ENCODE results near the gene FNIP2. TPM values are rescaled to one million over a fixed set of nuclear protein-coding genes. Genes with fewer than 3 reads are reported as not detected.

Gene FNIP2
- total and polyA plus RNA-seq, 2 donors (not counting 1 experiment from before 2014, with no cell fraction given) = 0.03 to 0.17 TPM

DNA sequence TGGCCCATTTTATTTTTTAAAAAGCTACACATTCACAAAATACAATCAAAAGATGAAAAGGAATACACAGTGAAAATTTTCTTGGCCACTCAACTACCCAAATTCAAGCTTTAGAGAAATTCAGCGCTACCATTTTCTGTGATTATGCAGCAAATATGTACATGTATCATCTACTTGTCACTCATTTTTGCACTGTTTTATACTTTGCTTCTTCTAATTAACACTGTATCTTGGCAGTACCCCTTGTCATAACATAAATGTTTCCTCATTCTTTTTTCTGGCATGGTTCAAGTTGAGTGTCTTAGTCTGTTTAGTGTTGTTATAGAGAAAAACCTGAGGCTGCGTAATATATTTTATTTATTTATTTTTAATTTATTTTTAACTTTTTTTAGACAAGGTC, 30.0 kb upstream of the FNIP2 start:
- Mint-ChIP-seq H3K9me3 (ENCODE audit: insufficient read depth) (no peaks in the 10 kb centered on the region), H3K4me1 (no peaks in the 10 kb centered on the region), H3K27me3 (peaks cover 29% of the 10 kb centered on the region), H3K27ac (no peak overlapping the region), H3K4me3 (no peak overlapping the region)
- ChIA-PET POLR2A (no interaction called here), CTCF (no interaction called here)
- H3K9ac ChIP-seq (ENCODE audit: low read length) = no peak overlapping the region
- no peak for TF ChIP-seq EZH2 (IDR thresholded peaks at IDR 0.05; ENCODE audit: borderline replicate concordance, insufficient read depth, low read depth, low read length, poor library complexity, severe bottlenecking)
- no peaks in the 10 kb centered on the region for H3K4me1 ChIP-seq (ENCODE audit: control insufficient read depth in 2 of 2, insufficient read depth in 2 of 2, low read length in 2 of 2)
- no peaks in the 10 kb centered on the region for H3K79me2 ChIP-seq (ENCODE audit: control insufficient read depth, insufficient read depth, low read length)
- H3K4me3 ChIP-seq (ENCODE audit: control extremely low read depth in 1 of 5, extremely low read depth in 1 of 5, insufficient read depth in 1 of 5, low read depth in 2 of 5, low read length in 4 of 5) = no peak overlapping the region
- H3K27me3 ChIP-seq (replicated peaks in 1 of 4; ENCODE audit: control extremely low read depth in 1 of 4, control insufficient read depth in 3 of 4, insufficient read depth in 4 of 4, low read length in 3 of 4) = peaks cover 0 to 17% (median 4%) of the 10 kb centered on the region in 4 experiments
- no peak for DNase-seq
- H3K36me3 ChIP-seq (replicated peaks in 1 of 2; ENCODE audit: control extremely low read depth in 1 of 2, control insufficient read depth in 1 of 2, extremely low read depth in 1 of 2, insufficient read depth in 2 of 2, low read length in 1 of 2) = no peaks in the 10 kb centered on the region
- no peak overlapping the region for H3K27ac ChIP-seq (ENCODE audit: low read length in 2 of 2)
- no peak overlapping the region for H3K4me2 ChIP-seq (replicated peaks; ENCODE audit: low read depth, low read length, poor library complexity, severe bottlenecking)
- no peaks in the 10 kb centered on the region for H3K9me3 ChIP-seq (ENCODE audit: control extremely low read depth in 1 of 3, control insufficient read depth in 2 of 3, insufficient read depth in 1 of 3, low read length in 2 of 3)
- ATAC-seq (ENCODE audit: low read depth) = no peak
- H2AFZ ChIP-seq (ENCODE audit: insufficient read depth, low read depth, low read length, poor library complexity, severe bottlenecking) = no peak overlapping the region
- H4K20me1 ChIP-seq (ENCODE audit: control insufficient read depth, insufficient read depth, low read length, poor library complexity, severe bottlenecking) = no peaks in the 10 kb centered on the region
- WGBS (ENCODE audit: insufficient coverage) = 100% methylated on average over 1 of the region's 2 CpGs
- intact Hi-C loops (cut with micrococcal nuclease) = no loop called here

DNA sequence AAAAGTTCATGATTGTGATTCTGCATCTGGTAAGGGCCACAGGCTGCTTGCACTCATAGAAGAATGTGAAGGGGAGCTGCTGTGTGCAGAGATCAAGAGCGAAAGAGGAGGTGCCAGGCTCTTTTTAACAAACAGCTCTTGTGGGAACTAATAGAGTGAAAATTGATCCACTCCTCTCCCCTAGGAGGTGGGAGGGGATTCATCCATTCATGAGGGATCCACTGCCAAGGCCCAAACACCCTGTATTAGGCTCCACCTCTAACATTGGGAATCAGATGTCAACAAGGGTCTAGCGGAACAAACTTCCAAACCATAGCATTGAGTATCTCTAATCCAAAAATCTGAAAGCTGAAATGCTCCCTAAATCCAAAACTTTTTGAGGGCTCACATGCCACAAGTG, 29.2 kb upstream of the FNIP2 start:
- no peaks in the 10 kb centered on the region for H3K9me3 Mint-ChIP-seq (ENCODE audit: insufficient read depth)
- intact Hi-C loops (cut with micrococcal nuclease) = no loop called here
- no peaks in the 10 kb centered on the region for H3K36me3 ChIP-seq (replicated peaks in 1 of 2; ENCODE audit: control extremely low read depth in 1 of 2, control insufficient read depth in 1 of 2, extremely low read depth in 1 of 2, insufficient read depth in 2 of 2, low read length in 1 of 2)

More for the DNA sequence above, 29.2 kb upstream of the FNIP2 start:
- no peak for DNase-seq
- H3K27me3 ChIP-seq (replicated peaks in 1 of 4; ENCODE audit: control extremely low read depth in 1 of 4, control insufficient read depth in 3 of 4, insufficient read depth in 4 of 4, low read length in 3 of 4) = peaks cover 0 to 17% (median 4%) of the 10 kb centered on the region in 4 experiments
- POLR2A ChIA-PET = no interaction called here
- no peaks in the 10 kb centered on the region for H3K4me1 ChIP-seq (ENCODE audit: control insufficient read depth in 2 of 2, insufficient read depth in 2 of 2, low read length in 2 of 2)
- H3K79me2 ChIP-seq (ENCODE audit: control insufficient read depth, insufficient read depth, low read length) = no peaks in the 10 kb centered on the region
- H3K4me2 ChIP-seq (replicated peaks; ENCODE audit: low read depth, low read length, poor library complexity, severe bottlenecking) = no peak overlapping the region
- peaks cover 0 to 1% (median 0%) of the 10 kb centered on the region in 3 donors for H3K9me3 ChIP-seq (ENCODE audit: control extremely low read depth in 1 of 3, control insufficient read depth in 2 of 3, insufficient read depth in 1 of 3, low read length in 2 of 3)
- WGBS (ENCODE audit: insufficient coverage) = 100% methylated on average over 1 of the region's 2 CpGs
- no peak overlapping the region for H3K27ac ChIP-seq (ENCODE audit: low read length in 2 of 2)
- no peak for ATAC-seq (ENCODE audit: low read depth)
- CTCF ChIA-PET = no interaction called here
- TF ChIP-seq, protein P1, sequence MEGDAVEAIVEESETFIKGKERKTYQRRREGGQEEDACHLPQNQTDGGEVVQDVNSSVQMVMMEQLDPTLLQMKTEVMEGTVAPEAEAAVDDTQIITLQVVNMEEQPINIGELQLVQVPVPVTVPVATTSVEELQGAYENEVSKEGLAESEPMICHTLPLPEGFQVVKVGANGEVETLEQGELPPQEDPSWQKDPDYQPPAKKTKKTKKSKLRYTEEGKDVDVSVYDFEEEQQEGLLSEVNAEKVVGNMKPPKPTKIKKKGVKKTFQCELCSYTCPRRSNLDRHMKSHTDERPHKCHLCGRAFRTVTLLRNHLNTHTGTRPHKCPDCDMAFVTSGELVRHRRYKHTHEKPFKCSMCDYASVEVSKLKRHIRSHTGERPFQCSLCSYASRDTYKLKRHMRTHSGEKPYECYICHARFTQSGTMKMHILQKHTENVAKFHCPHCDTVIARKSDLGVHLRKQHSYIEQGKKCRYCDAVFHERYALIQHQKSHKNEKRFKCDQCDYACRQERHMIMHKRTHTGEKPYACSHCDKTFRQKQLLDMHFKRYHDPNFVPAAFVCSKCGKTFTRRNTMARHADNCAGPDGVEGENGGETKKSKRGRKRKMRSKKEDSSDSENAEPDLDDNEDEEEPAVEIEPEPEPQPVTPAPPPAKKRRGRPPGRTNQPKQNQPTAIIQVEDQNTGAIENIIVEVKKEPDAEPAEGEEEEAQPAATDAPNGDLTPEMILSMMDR (IDR thresholded peaks at IDR 0.05) = no peak
- TF ChIP-seq EZH2 (IDR thresholded peaks at IDR 0.05; ENCODE audit: borderline replicate concordance, insufficient read depth, low read depth, low read length, poor library complexity, severe bottlenecking) = no peak
- no peak overlapping the region for H3K27ac Mint-ChIP-seq
- H3K27me3 Mint-ChIP-seq = peaks cover 23% of the 10 kb centered on the region
- H3K4me1 Mint-ChIP-seq = no peaks in the 10 kb centered on the region
- H4K20me1 ChIP-seq (ENCODE audit: control insufficient read depth, insufficient read depth, low read length, poor library complexity, severe bottlenecking) = no peaks in the 10 kb centered on the region
- H3K4me3 ChIP-seq (ENCODE audit: control extremely low read depth in 1 of 5, extremely low read depth in 1 of 5, insufficient read depth in 1 of 5, low read depth in 2 of 5, low read length in 4 of 5) = no peak overlapping the region
- H2AFZ ChIP-seq (ENCODE audit: insufficient read depth, low read depth, low read length, poor library complexity, severe bottlenecking) = no peak overlapping the region
- H3K4me3 Mint-ChIP-seq = no peak overlapping the region
- no peak overlapping the region for H3K9ac ChIP-seq (ENCODE audit: low read length)
